GM06990 (cell line): ENCODE data around the gene REPS1.
"Not testable (repeated sequence)": the region's sequence is repeated elsewhere in the genome, so short reads cannot be mapped to it uniquely, and the experiment has no call there.

Experiments used
- DNase-seq: peaks from one replicate; pipeline ENCODE4 v3.0.0-alpha.2; 2011; ENCODE audit not compliant: insufficient read length; ENCODE audit errors: extremely low read depth
- H3K27me3 ChIP-seq: replicated peaks from 2 replicates; pipeline ENCODE4 v1.6.0; 2011; ENCODE audit warnings: low read length; ENCODE audit not compliant: control insufficient read depth, insufficient read depth
- H3K36me3 ChIP-seq: 2 replicates; pipeline ENCODE4 v1.5.1; 2011; ENCODE audit warnings: low read length; ENCODE audit not compliant: control insufficient read depth, insufficient read depth
- H3K4me3 ChIP-seq: replicated peaks from 2 replicates; pipeline ENCODE4 v1.5.1; 2011; ENCODE audit warnings: low read depth, mild to moderate bottlenecking, control low read depth, low read length
- TF ChIP-seq, protein P1 (sequence below): IDR thresholded peaks from 2 replicates; pipeline ENCODE4 v1.5.1; 2011; ENCODE audit warnings: low read length, control low read depth, mild to moderate bottlenecking, inconsistent platforms; ENCODE audit not compliant: insufficient read depth, poor library complexity, severe bottlenecking

REPS1 gene

GRCh38 chr6:138943089-138943625, 44.9 kb downstream of the REPS1 start:
- TF ChIP-seq, protein P1, sequence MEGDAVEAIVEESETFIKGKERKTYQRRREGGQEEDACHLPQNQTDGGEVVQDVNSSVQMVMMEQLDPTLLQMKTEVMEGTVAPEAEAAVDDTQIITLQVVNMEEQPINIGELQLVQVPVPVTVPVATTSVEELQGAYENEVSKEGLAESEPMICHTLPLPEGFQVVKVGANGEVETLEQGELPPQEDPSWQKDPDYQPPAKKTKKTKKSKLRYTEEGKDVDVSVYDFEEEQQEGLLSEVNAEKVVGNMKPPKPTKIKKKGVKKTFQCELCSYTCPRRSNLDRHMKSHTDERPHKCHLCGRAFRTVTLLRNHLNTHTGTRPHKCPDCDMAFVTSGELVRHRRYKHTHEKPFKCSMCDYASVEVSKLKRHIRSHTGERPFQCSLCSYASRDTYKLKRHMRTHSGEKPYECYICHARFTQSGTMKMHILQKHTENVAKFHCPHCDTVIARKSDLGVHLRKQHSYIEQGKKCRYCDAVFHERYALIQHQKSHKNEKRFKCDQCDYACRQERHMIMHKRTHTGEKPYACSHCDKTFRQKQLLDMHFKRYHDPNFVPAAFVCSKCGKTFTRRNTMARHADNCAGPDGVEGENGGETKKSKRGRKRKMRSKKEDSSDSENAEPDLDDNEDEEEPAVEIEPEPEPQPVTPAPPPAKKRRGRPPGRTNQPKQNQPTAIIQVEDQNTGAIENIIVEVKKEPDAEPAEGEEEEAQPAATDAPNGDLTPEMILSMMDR, result no peak
- no peak for DNase-seq
- Histone ChIP-seq H3K4me3 (no peak overlapping the region), H3K36me3 (peaks cover 2% of the 10 kb centered on the region), H3K27me3 (no peaks in the 10 kb centered on the region)

GRCh38 chr6:138936873-138937272, 51.2 kb downstream of the REPS1 start:
- H3K4me3 ChIP-seq, H3K27me3 ChIP-seq, DNase-seq, H3K36me3 ChIP-seq: not testable (repeated sequence)

DNA sequence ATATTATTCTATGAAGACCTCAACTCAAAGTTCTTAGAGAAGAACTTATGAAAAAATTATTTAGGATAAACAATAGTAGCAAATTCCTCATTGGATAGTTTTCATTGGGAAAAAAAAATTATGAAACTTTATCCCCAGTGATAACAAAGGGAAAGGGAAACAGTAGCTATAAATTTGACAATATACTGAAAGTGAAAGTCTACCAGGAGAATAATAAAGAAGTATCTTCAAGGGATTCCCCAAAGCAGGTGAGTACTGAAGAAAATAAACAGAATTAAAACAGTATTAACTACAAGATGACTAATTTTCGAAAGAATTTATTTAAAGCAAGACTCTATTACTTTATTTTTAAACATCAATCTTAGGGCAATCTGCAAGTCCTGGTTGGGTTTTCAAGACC, 56.4 kb downstream of the REPS1 start:
- Histone ChIP-seq H3K36me3 (no peaks in the 10 kb centered on the region; the same call in 1 of the 2 replicates), H3K4me3 (no peak overlapping the region), H3K27me3 (no peaks in the 10 kb centered on the region)
- TF ChIP-seq, protein P1, result no peak
- no peak for DNase-seq

DNA sequence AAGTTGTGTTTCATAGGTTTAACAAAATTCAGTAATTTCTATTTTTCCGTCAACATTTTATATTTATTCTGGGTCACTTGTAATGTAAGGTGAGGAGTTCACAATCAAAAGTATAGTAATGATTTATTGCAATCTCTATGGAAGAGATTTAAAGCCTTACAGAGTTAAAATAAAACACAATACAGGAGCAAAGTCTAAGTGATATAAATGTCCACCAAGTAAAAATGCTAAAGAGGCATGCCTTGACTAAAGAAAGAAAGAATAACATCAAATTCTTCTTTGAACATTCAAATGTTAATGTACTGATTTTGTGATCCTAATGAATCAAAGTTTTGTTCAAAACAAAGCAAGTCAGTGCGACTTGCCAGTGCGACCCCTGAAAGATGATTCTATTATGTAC, 61.5 kb downstream of the REPS1 start:
- no peaks in the 10 kb centered on the region for H3K27me3 ChIP-seq
- H3K4me3 ChIP-seq, result no peak overlapping the region
- TF ChIP-seq, protein P1, result no peak
- no peaks in the 10 kb centered on the region; the same call in 1 of the 2 replicates for H3K36me3 ChIP-seq
- no peak for DNase-seq

- DNase-seq, result no peak
- no peaks in the 10 kb centered on the region for H3K27me3 ChIP-seq
- no peaks in the 10 kb centered on the region; the same call in 1 of the 2 replicates for H3K36me3 ChIP-seq
- no peak overlapping the region for H3K4me3 ChIP-seq
- TF ChIP-seq, protein P1, result no peak
Measured at GRCh38 chr6:138925806-138926205, 62.2 kb downstream of the REPS1 start.

GRCh38 chr6:138923561-138923960, 64.5 kb downstream of the REPS1 start:
- Histone ChIP-seq H3K36me3 (0 out of 2 replicates have a peak, but pooled peaks cover 1% of the 10 kb centered on the region), H3K27me3 (no peaks in the 10 kb centered on the region), H3K4me3 (no peak overlapping the region)
- TF ChIP-seq, protein P1, result no peak
- no peak for DNase-seq
